Measurements from ENCODE around the gene RBP2. TPM values are rescaled to one million over a fixed set of nuclear protein-coding genes. Genes with fewer than 3 reads are reported as not detected.

The RBP2 gene
- total RNA-seq, 1 experiment from 2014 or later: not detected

- BruUV-seq (replicated peaks): no TSS peak
- no peak for TF ChIP-seq CTCF (conservative IDR thresholded peaks at IDR 0.05)
- no peak for TF ChIP-seq EZH2 (IDR thresholded peaks at IDR 0.05; ENCODE audit: low read depth)
- POLR2A ChIA-PET (ENCODE audit: unreplicated experiment): no interaction called here
- no peak for DNase-seq
- H3K4me2 ChIP-seq: no peak overlapping the region
- no peak overlapping the region for H2AFZ ChIP-seq
- H3K27me3 ChIP-seq (ENCODE audit: insufficient read depth, low read depth): no peaks in the 10 kb centered on the region
- H3K4me1 ChIP-seq (replicated peaks; ENCODE audit: insufficient read depth): no peaks in the 10 kb centered on the region
- intact Hi-C loops (cut with micrococcal nuclease; ENCODE audit: unreplicated experiment): loop anchor here (5.0 to 10.0 kb wide), 3 partner anchors 34 to 1309 kb away; partner anchors contain the start of gene CLSTN2
- no peak overlapping the region for H3K4me3 ChIP-seq
- no peaks in the 10 kb centered on the region for H3K79me2 ChIP-seq (ENCODE audit: low read depth)
- H3K36me3 ChIP-seq (ENCODE audit: low read depth): no peaks in the 10 kb centered on the region
- no peaks in the 10 kb centered on the region for H3K9me2 ChIP-seq (ENCODE audit: insufficient read depth)
- H3K27ac ChIP-seq: no peak overlapping the region
- CTCF ChIA-PET: no interaction called here
- no peaks in the 10 kb centered on the region for H4K20me1 ChIP-seq (ENCODE audit: insufficient read depth)
- no peaks in the 10 kb centered on the region for H3K9me3 ChIP-seq (ENCODE audit: insufficient read depth, low read depth)
- no peaks in the 10 kb centered on the region for H3F3A ChIP-seq (ENCODE audit: insufficient read depth, low read depth)
Observed at GRCh38 chr3:139425745-139426400, 50.4 kb downstream of the RBP2 start.

DNA sequence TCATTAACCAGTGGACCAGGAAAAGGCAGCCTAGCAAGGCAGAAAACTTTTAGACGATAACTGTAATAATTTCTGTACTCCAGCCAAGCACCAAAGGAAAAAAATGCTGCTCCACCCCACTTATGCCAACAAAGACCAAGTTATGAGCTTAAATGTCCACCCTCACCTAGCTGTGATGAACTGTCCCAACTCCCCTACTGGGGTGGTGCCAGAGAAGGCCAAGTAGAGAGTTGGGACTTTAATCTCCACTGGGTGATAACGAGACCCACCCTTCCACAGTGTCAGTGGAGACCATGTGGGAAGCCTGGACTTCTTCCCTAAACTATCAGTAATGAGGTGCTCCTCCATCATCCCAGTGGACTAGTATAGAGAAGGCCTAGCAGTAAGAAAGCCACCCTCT is 53.1 kb downstream of the RBP2 start:
- H3K9me2 ChIP-seq (ENCODE audit: insufficient read depth): no peaks in the 10 kb centered on the region
- no peaks in the 10 kb centered on the region for H3K27me3 ChIP-seq (ENCODE audit: insufficient read depth, low read depth)
- no peak overlapping the region for H3K4me3 ChIP-seq
- H3K4me1 ChIP-seq (replicated peaks; ENCODE audit: insufficient read depth): no peaks in the 10 kb centered on the region
- no peak overlapping the region for H2AFZ ChIP-seq
- ChIA-PET CTCF (no interaction called here), POLR2A (ENCODE audit: unreplicated experiment) (no interaction called here)
- H4K20me1 ChIP-seq (ENCODE audit: insufficient read depth): no peaks in the 10 kb centered on the region
- DNase-seq: no peak
- H3K36me3 ChIP-seq (ENCODE audit: low read depth): no peaks in the 10 kb centered on the region
- H3K9me3 ChIP-seq (ENCODE audit: insufficient read depth, low read depth): no peaks in the 10 kb centered on the region
- BruUV-seq (replicated peaks): no TSS peak
- no peaks in the 10 kb centered on the region for H3K79me2 ChIP-seq (ENCODE audit: low read depth)
- intact Hi-C loops (cut with micrococcal nuclease; ENCODE audit: unreplicated experiment): loop anchor here (10.0 kb wide), 1 partner anchor 1312 kb away; no protein-coding TSS in a partner anchor
- H3F3A ChIP-seq (ENCODE audit: insufficient read depth, low read depth): no peaks in the 10 kb centered on the region
- H3K27ac ChIP-seq: no peak overlapping the region
- H3K4me2 ChIP-seq: no peak overlapping the region
- TF ChIP-seq EZH2 (IDR thresholded peaks at IDR 0.05; ENCODE audit: low read depth) (no peak), CTCF (conservative IDR thresholded peaks at IDR 0.05) (no peak)

DNA sequence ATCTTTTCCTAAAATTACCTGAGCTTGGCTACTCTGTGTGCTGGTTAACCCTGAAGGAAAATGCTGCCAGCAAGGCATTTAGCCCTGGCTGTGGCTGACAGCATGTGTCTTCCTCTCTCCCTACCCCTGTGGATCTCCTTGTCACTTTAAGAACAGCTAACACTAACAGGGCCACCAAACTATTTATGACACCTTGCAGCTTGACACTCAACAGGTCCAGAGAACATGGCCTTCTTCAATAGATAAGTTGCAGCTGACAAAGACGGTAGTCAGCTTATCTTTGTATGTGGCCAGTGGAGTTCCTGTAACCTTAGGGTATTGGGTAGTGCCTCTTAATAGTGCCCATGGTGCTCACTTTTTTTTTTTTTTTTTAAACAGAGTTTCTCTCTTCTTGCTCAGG is 54.9 kb downstream of the RBP2 start:
- no peak overlapping the region for H2AFZ ChIP-seq
- no peak overlapping the region for H3K4me3 ChIP-seq
- H3K36me3 ChIP-seq (ENCODE audit: low read depth): no peaks in the 10 kb centered on the region
- no peaks in the 10 kb centered on the region for H3F3A ChIP-seq (ENCODE audit: insufficient read depth, low read depth)
- ChIA-PET POLR2A (ENCODE audit: unreplicated experiment) (no interaction called here), CTCF (no interaction called here)
- TF ChIP-seq CTCF (conservative IDR thresholded peaks at IDR 0.05) (no peak), EZH2 (IDR thresholded peaks at IDR 0.05; ENCODE audit: low read depth) (no peak)
- no peaks in the 10 kb centered on the region for H3K4me1 ChIP-seq (replicated peaks; ENCODE audit: insufficient read depth)
- no peak overlapping the region for H3K27ac ChIP-seq
- H3K79me2 ChIP-seq (ENCODE audit: low read depth): no peaks in the 10 kb centered on the region
- H3K9me3 ChIP-seq (ENCODE audit: insufficient read depth, low read depth): no peaks in the 10 kb centered on the region
- no peak for DNase-seq
- BruUV-seq (replicated peaks): no TSS peak
- H3K9me2 ChIP-seq (ENCODE audit: insufficient read depth): no peaks in the 10 kb centered on the region
- no peak overlapping the region for H3K4me2 ChIP-seq
- intact Hi-C loops (cut with micrococcal nuclease; ENCODE audit: unreplicated experiment): loop anchor here (10.0 kb wide), 1 partner anchor 1313 kb away; no protein-coding TSS in a partner anchor
- H4K20me1 ChIP-seq (ENCODE audit: insufficient read depth): no peaks in the 10 kb centered on the region
- no peaks in the 10 kb centered on the region for H3K27me3 ChIP-seq (ENCODE audit: insufficient read depth, low read depth)
